Measurements from ENCODE around the gene ASB18.

ASB18 gene

GRCh38 chr2:236210536-236210935, 53.7 kb downstream of the ASB18 start:
- H3K9me3 ChIP-seq (ENCODE audit: low read length): no peaks in the 10 kb centered on the region
- H3K27ac ChIP-seq (ENCODE audit: low read depth, low read length, poor library complexity, severe bottlenecking): no peak overlapping the region
- TF ChIP-seq EZH2 (IDR thresholded peaks at IDR 0.05; ENCODE audit: borderline replicate concordance, low read length) (no peak), CTCF (IDR thresholded peaks at IDR 0.05; ENCODE audit: low read length) (no peak)
- no peaks in the 10 kb centered on the region for H4K20me1 ChIP-seq (ENCODE audit: insufficient read depth, low read length)
- no peaks in the 10 kb centered on the region for H3K9me2 ChIP-seq (ENCODE audit: low read depth, low read length)
- no peak overlapping the region for H3K4me3 ChIP-seq (ENCODE audit: low read depth, low read length, poor library complexity, severe bottlenecking)
- no peak overlapping the region for H3K9ac ChIP-seq (ENCODE audit: low read length)
- H3K79me2 ChIP-seq (ENCODE audit: insufficient read depth, low read length): no peaks in the 10 kb centered on the region
- H3K4me2 ChIP-seq (ENCODE audit: low read length): no peak overlapping the region
- no peaks in the 10 kb centered on the region for H3F3A ChIP-seq (ENCODE audit: insufficient read depth, low read length)
- no peaks in the 10 kb centered on the region for H3K36me3 ChIP-seq (ENCODE audit: insufficient read depth, low read length)
- no peak overlapping the region for H2AFZ ChIP-seq (ENCODE audit: low read length)
- no peaks in the 10 kb centered on the region for H3K27me3 ChIP-seq (ENCODE audit: insufficient read depth, low read length)
- H3K4me1 ChIP-seq (ENCODE audit: insufficient read depth, low read length, severe bottlenecking): no peaks in the 10 kb centered on the region

DNA sequence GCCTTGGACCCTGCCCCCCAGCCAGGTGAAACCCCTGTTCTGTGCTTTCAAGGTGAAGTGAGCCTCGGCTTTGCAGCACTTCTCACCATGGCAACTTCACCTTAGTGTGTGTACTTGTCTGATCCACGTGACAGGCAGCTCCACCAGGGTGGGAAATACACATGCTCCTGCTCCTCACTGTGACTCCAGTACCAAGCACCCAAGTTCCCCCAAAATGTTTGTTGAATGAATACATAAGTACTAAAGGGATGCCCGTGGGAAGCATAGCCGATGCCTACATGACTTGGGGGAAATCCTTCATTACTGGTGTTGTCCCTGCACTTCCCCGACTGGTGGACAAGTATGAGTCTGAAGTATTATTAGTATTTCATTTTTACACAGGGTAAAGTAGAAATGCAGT, 54.2 kb downstream of the ASB18 start:
- no peaks in the 10 kb centered on the region for H3F3A ChIP-seq (ENCODE audit: insufficient read depth, low read length)
- no peaks in the 10 kb centered on the region for H3K4me1 ChIP-seq (ENCODE audit: insufficient read depth, low read length, severe bottlenecking)
- no peak overlapping the region for H2AFZ ChIP-seq (ENCODE audit: low read length)
- H3K9me3 ChIP-seq (ENCODE audit: low read length): no peaks in the 10 kb centered on the region
- H3K9ac ChIP-seq (ENCODE audit: low read length): no peak overlapping the region
- H3K27me3 ChIP-seq (ENCODE audit: insufficient read depth, low read length): no peaks in the 10 kb centered on the region
- H3K79me2 ChIP-seq (ENCODE audit: insufficient read depth, low read length): no peaks in the 10 kb centered on the region
- H3K27ac ChIP-seq (ENCODE audit: low read depth, low read length, poor library complexity, severe bottlenecking): no peak overlapping the region
- no peaks in the 10 kb centered on the region for H4K20me1 ChIP-seq (ENCODE audit: insufficient read depth, low read length)
- no peak overlapping the region for H3K4me2 ChIP-seq (ENCODE audit: low read length)
- no peaks in the 10 kb centered on the region for H3K9me2 ChIP-seq (ENCODE audit: low read depth, low read length)
- TF ChIP-seq EZH2 (IDR thresholded peaks at IDR 0.05; ENCODE audit: borderline replicate concordance, low read length) (no peak), CTCF (IDR thresholded peaks at IDR 0.05; ENCODE audit: low read length) (no peak)
- H3K4me3 ChIP-seq (ENCODE audit: low read depth, low read length, poor library complexity, severe bottlenecking): no peak overlapping the region
- H3K36me3 ChIP-seq (ENCODE audit: insufficient read depth, low read length): no peaks in the 10 kb centered on the region

- Histone ChIP-seq H3K4me2 (ENCODE audit: low read length) (no peak overlapping the region), H4K20me1 (ENCODE audit: insufficient read depth, low read length) (no peaks in the 10 kb centered on the region), H3K9me3 (ENCODE audit: low read length) (no peaks in the 10 kb centered on the region), H3F3A (ENCODE audit: insufficient read depth, low read length) (no peaks in the 10 kb centered on the region), H3K79me2 (ENCODE audit: insufficient read depth, low read length) (no peaks in the 10 kb centered on the region), H3K4me1 (ENCODE audit: insufficient read depth, low read length, severe bottlenecking) (no peaks in the 10 kb centered on the region), H3K9ac (ENCODE audit: low read length) (no peak overlapping the region), H3K27ac (ENCODE audit: low read depth, low read length, poor library complexity, severe bottlenecking) (no peak overlapping the region), H2AFZ (ENCODE audit: low read length) (no peak overlapping the region), H3K4me3 (ENCODE audit: low read depth, low read length, poor library complexity, severe bottlenecking) (no peak overlapping the region), H3K27me3 (ENCODE audit: insufficient read depth, low read length) (no peaks in the 10 kb centered on the region), H3K9me2 (ENCODE audit: low read depth, low read length) (no peaks in the 10 kb centered on the region), H3K36me3 (ENCODE audit: insufficient read depth, low read length) (no peaks in the 10 kb centered on the region)
- TF ChIP-seq CTCF (IDR thresholded peaks at IDR 0.05; ENCODE audit: low read length) (no peak), EZH2 (IDR thresholded peaks at IDR 0.05; ENCODE audit: borderline replicate concordance, low read length) (no peak)
Measured at GRCh38 chr2:236209535-236209934, 54.7 kb downstream of the ASB18 start.

Data from OCI-LY1 (cell line).